SJCRH30 (cell line): ENCODE results near the gene RPL22. TPM values are rescaled to one million over a fixed set of nuclear protein-coding genes. Genes with fewer than 3 reads are reported as not detected.
A peak's percentile ranks its signal among the peaks of the same experiment; 100 is the strongest.

Experiments
- DNase-seq, 2 experiments: peaks; one replicate each; pipeline ENCODE4 v3.0.0-alpha.2; 2015 to 2020
- H3K27ac ChIP-seq: fragments of 250-450 bp; sonication (Bioruptor Pico); 2 replicates; pipeline ENCODE4 v1.5.1; 2020; ENCODE audit warnings: mild to moderate bottlenecking, moderate library complexity
- H3K27me3 ChIP-seq: fragments of 250-450 bp; sonication (Bioruptor Pico); 2 replicates; pipeline ENCODE4 v1.5.1; 2020; ENCODE audit warnings: mild to moderate bottlenecking, moderate library complexity
- H3K36me3 ChIP-seq: fragments of 250-450 bp; sonication (Bioruptor Pico); 2 replicates; pipeline ENCODE4 v1.5.1; 2020; ENCODE audit warnings: mild to moderate bottlenecking, moderate library complexity
- H3K4me1 ChIP-seq: fragments of 250-450 bp; sonication (Bioruptor Pico); 2 replicates; pipeline ENCODE4 v1.5.1; 2020; ENCODE audit warnings: mild to moderate bottlenecking, moderate library complexity
- H3K4me3 ChIP-seq: fragments of 250-450 bp; sonication (Bioruptor Pico); 2 replicates; pipeline ENCODE4 v1.5.1; 2020; ENCODE audit warnings: mild to moderate bottlenecking, moderate library complexity
- H3K9me3 ChIP-seq: fragments of 250-450 bp; sonication (Bioruptor Pico); replicated peaks from 2 replicates; pipeline ENCODE4 v1.5.1; 2020; ENCODE audit warnings: mild to moderate bottlenecking, moderate library complexity
- total RNA-seq: library from RNA; depleted of rRNA; stranded (reverse); fragments of >200 nt; shearing (Covaris generic); gene quantifications from 2 replicates; pipeline ENCODE4 v1.2.3, GENCODE V29; 2014

Gene RPL22
- total RNA-seq, 1 experiment from 2014 or later, result 680 TPM

GRCh38 chr1:6212193-6212959 lies 13.0 kb upstream of the RPL22 start:
- no peak for DNase-seq
- H3K4me1 ChIP-seq, result no peaks in the 10 kb centered on the region
- no peak overlapping the region for H3K4me3 ChIP-seq
- H3K9me3 ChIP-seq, result 0 out of 2 replicates have a peak, but pooled peaks cover 2% of the 10 kb centered on the region
- H3K27me3 ChIP-seq, result 0 out of 2 replicates have a peak, but pooled peaks cover 3% of the 10 kb centered on the region
- H3K36me3 ChIP-seq, result no peaks in the 10 kb centered on the region
- no peak overlapping the region for H3K27ac ChIP-seq

- no peak for DNase-seq
- 0 out of 2 replicates have a peak, but pooled peaks cover 3% of the 10 kb centered on the region for H3K27me3 ChIP-seq
- H3K9me3 ChIP-seq, result 0 out of 2 replicates have a peak, but pooled peaks cover 2% of the 10 kb centered on the region
- no peak overlapping the region for H3K4me3 ChIP-seq
- no peaks in the 10 kb centered on the region for H3K36me3 ChIP-seq
- H3K4me1 ChIP-seq, result no peaks in the 10 kb centered on the region
- no peak overlapping the region for H3K27ac ChIP-seq
Observed at GRCh38 chr1:6211731-6212130, 12.3 kb upstream of the RPL22 start.

DNA sequence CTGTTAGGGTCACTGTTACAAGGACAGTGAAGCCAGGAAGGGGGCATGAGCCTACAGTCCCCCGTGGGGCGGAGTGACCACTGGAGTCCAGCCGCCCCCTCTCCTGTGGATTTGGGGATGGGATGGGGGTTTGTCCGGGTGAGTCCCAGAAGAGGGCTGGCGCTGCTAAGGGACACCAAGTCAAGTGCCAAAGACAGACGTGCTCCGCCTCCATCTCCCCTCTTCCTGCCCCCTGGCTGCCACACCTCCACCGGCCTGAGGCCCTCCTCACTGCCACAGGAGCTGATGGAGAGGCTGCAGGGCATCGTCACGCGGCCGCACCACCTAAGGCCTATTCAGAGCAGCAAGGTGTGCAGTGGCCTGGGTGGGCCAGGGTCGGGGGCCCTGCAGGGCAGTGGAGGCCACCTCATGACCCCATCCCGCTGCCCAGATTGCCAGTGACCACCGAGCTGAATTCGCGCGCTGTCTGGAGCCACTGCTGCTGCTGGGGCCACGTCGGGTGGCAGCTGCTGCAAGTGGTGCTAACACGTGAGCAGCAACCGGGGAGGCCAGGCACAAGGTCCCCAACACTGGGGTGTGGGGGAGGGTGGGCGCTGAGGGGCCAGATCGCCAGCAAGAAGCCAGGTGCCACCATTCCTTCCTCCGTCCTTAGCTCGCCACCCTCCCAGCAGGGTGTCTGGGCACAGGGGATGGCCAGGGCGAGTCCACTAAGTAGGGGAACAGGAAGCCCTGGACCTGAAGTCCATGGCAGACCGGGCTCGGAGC lies 11.4 kb upstream of the RPL22 start:
- DNase-seq, result no peak
- H3K4me1 ChIP-seq, result no peaks in the 10 kb centered on the region
- 0 out of 2 replicates have a peak, but pooled peaks cover 3% of the 10 kb centered on the region for H3K27me3 ChIP-seq

DNA sequence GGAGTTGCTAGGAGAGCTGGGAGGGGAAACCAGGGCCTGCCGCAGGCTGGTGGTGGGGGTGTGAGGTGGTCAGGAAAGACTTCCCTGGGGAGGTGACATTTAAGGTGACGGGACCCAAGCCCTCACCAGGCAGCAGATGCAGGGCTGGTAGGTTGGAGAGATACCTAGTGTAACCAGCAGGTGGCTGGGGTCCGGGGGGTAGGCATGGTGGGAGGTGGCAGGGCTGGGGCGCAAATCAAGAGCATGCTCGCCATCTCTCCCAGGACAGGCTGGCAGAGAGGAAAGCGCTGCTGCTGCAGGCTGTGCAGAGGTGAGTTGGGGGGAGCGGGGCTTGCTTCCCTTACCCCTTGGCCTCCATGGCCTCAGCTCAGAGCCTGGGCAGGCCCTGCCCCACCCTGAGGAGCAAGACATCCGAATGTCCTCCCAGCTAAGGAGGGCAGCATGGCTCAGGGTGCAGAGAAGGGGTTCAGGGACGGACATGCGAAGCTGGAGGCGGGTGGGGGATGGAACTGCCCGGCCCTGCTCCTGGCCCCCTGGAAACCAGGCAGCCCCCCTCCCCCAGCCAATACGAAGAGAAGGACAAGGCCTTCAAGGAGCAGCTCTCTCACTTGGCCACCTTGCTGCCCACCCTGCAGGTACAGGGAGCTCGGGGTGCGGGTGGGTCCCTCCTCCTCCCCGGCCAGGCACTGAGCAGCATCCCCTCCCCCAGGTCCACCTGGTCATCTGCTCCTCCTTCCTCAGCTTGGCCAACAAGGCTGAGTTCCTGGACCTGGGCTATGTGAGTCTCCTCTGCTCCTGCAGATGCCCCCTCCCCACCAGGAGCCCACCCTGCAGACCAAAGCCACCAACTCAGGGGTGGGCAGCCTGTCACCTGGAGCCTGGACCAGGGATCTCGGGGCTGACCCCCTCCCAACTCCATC lies 10.5 kb upstream of the RPL22 start:
- 0 out of 2 replicates have a peak, but pooled peaks cover 2% of the 10 kb centered on the region for H3K9me3 ChIP-seq
- no peak for DNase-seq
- no peaks in the 10 kb centered on the region for H3K36me3 ChIP-seq
- H3K27me3 ChIP-seq, result 0 out of 2 replicates have a peak, but pooled peaks cover 3% of the 10 kb centered on the region
- no peak overlapping the region for H3K27ac ChIP-seq
- no peak overlapping the region for H3K4me3 ChIP-seq
- H3K4me1 ChIP-seq, result no peaks in the 10 kb centered on the region

More for the DNA sequence above, 11.4 kb upstream of the RPL22 start:
- 0 out of 2 replicates have a peak, but pooled peaks cover 2% of the 10 kb centered on the region for H3K9me3 ChIP-seq
- no peaks in the 10 kb centered on the region for H3K36me3 ChIP-seq
- no peak overlapping the region for H3K4me3 ChIP-seq
- H3K27ac ChIP-seq, result no peak overlapping the region

DNA sequence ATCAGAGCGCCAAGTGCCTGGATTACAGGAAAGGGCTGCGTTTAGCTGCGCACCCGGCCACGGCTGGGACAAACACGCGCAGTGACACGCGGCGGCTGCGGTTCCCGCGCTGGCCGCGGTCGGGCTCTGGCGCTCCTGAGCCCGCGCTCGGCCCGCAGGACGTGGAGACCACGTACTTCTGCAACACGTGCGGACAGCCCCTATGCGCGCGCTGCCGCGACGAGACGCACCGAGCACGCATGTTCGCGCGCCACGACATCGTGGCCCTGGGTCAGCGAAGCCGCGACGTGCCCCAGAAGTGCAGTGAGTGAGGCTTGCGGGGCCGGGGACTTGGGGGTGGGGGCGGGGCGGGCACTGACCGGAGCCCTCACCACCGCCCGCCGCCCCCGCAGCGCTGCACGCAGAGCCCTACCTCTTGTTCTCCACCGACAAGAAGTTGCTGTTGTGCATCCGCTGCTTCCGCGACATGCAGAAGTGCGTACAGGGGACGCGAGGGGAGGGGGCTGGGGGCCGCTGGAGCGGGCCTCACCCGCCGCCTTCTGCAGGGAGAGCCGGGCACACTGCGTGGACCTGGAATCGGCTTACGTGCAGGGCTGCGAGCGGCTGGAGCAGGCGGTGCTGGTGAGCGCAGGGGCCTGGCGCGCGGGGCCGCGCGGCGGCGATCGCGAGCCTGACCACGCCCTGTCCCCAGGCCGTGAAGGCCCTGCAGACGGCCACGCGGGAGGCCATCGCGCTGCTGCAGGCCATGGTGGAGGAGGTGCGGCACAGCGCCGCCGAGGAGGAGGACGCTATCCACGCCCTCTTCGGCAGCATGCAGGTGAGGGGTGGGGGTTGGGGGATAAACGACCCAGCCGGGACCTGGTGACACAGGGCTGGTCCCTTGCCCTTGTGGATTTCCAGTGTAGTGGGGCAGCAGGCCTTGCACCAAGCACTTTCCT lies 9.6 kb upstream of the RPL22 start:
- no peaks in the 10 kb centered on the region for H3K4me1 ChIP-seq
- H3K27me3 ChIP-seq, result 0 out of 2 replicates have a peak, but pooled peaks cover 3% of the 10 kb centered on the region
- DNase-seq, result no peak
- H3K4me3 ChIP-seq, result no peak overlapping the region
- no peak overlapping the region for H3K27ac ChIP-seq
- 0 out of 2 replicates have a peak, but pooled peaks cover 1% of the 10 kb centered on the region for H3K9me3 ChIP-seq
- no peaks in the 10 kb centered on the region for H3K36me3 ChIP-seq

DNA sequence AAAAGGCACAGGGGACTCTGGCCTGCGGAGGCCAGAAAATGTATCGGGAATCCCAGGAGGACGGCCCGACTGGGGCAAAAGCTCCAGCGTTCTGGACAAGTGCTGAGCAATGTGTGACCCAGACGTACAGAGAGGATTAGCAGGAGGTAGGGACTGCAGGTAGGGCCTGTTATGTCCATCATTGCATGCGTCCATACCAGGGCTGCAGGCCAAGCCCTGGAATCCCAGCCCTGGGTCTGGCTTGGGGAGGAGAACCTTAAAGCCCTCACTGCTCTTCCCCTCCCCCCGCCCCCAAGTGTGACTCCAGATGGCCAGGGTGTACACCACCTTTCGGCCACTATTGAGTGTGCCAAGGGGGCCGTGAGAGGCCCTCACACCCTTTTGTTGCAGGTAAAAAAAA lies 8.5 kb upstream of the RPL22 start:
- DNase-seq, result no peak
- H3K4me3 ChIP-seq, result no peak overlapping the region
- no peaks in the 10 kb centered on the region for H3K4me1 ChIP-seq
- H3K36me3 ChIP-seq, result no peaks in the 10 kb centered on the region
- H3K27me3 ChIP-seq, result no peaks in the 10 kb centered on the region
- no peak overlapping the region for H3K27ac ChIP-seq
- no peaks in the 10 kb centered on the region for H3K9me3 ChIP-seq

GRCh38 chr1:6207075-6207885 lies 7.9 kb upstream of the RPL22 start:
- Histone ChIP-seq H3K27me3 (no peaks in the 10 kb centered on the region), H3K27ac (no peak overlapping the region), H3K4me3 (no peak overlapping the region), H3K4me1 (no peaks in the 10 kb centered on the region), H3K9me3 (no peaks in the 10 kb centered on the region), H3K36me3 (no peaks in the 10 kb centered on the region)
- DNase-seq, result no peak

- no peak overlapping the region for H3K27ac ChIP-seq
- no peaks in the 10 kb centered on the region for H3K27me3 ChIP-seq
- H3K9me3 ChIP-seq, result no peaks in the 10 kb centered on the region
- DNase-seq, result no peak
- no peaks in the 10 kb centered on the region for H3K4me1 ChIP-seq
- H3K4me3 ChIP-seq, result no peak overlapping the region
- no peaks in the 10 kb centered on the region for H3K36me3 ChIP-seq
Observed at GRCh38 chr1:6206520-6206855, 7.1 kb upstream of the RPL22 start.

DNA sequence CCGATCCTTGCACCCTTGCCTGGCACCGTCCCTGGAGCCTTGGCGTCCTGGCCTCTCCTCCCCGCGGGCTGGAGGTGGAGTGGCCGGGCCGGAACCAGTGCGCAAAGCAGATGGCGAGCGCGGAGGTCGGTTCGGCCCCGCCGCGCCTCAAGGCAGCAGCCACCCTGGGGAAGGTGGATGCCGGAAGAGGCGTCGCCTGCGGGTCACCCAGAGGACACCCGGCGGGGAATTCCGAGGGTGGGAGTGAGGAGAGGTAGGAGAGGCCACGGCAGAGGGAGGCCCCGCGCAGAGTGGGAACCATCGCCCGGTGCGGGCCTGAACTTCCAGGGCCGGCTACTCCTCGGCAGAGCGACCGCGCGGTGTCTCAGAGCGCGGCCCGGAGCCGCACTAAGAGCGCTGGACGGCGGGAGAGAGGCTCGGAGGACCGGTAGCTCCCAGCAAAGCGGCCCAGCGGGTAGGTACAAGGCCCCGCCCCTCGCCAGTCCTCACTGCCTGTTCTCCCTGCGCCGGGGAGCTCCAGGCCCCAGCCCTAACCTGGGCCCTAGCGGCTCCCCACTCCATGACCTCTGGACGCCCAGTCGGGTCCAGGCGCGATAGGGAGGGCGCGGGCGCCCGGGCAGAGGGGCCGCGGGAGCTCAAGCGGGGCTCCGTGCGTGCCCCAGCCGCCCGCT lies 6.6 kb upstream of the RPL22 start, which contains the start of gene RNF207:
Gene RNF207 (plus strand): TSS at position 271 of the 671 bp plus-strand sequence. CDS start 417 bp downstream, outside the sequence.
- Histone ChIP-seq H3K27ac (no peak within 1 kb of the TSS), H3K9me3 (no peaks in the 10 kb centered on the region), H3K36me3 (no peaks in the 10 kb centered on the region), H3K4me3 (peak within 1 kb of the TSS; percentile 4; the same call in 1 of the 2 replicates), H3K27me3 (no peaks in the 10 kb centered on the region), H3K4me1 (no peaks in the 10 kb centered on the region)
- DNase-seq, result no peak

GRCh38 chr1:6202256-6202655 lies 2.9 kb upstream of the RPL22 start:
- Histone ChIP-seq H3K4me1 (peaks cover 7% of the 10 kb centered on the region), H3K4me3 (no peak overlapping the region), H3K27ac (no peak overlapping the region), H3K9me3 (no peaks in the 10 kb centered on the region), H3K27me3 (no peaks in the 10 kb centered on the region), H3K36me3 (peaks cover 14% of the 10 kb centered on the region)
- no peak for DNase-seq

DNA sequence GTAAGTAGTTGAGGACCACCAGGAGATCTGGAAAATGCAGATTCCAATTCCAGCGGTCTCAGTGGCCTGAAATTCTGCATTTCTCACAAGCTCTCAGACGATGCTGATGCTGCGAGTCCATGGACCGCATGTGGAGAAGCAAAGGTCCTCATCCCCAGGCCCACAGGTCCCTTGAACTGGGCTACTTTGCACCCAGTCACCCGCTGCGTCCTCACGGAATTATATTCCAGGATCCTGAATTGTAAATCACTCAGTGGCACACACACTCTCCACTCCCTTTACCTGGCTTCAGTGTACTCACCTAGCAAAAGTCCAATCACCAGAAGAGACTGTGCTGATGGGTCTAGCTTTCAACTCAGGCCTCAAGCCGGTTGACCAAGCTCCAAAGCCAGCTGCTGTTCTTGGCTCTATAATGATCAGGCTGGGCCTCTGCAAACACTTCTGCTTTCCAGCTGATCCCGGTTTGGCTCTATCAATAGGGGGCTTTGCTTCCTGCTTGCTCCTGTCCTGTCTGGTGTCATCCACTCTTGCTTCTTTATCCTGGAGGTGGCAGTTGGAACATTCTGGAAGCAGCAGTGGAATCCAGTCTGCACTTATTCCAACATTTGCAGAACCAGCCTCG lies 904 bp upstream of the RPL22 start:
- Histone ChIP-seq H3K4me1 (peaks cover 7% of the 10 kb centered on the region), H3K27me3 (no peaks in the 10 kb centered on the region), H3K36me3 (peaks cover 33% of the 10 kb centered on the region), H3K27ac (peak overlapping the region; percentile 86), H3K9me3 (no peaks in the 10 kb centered on the region), H3K4me3 (peak overlapping the region; percentile 95)
- peak; percentile 38 to 49 for DNase-seq

DNA sequence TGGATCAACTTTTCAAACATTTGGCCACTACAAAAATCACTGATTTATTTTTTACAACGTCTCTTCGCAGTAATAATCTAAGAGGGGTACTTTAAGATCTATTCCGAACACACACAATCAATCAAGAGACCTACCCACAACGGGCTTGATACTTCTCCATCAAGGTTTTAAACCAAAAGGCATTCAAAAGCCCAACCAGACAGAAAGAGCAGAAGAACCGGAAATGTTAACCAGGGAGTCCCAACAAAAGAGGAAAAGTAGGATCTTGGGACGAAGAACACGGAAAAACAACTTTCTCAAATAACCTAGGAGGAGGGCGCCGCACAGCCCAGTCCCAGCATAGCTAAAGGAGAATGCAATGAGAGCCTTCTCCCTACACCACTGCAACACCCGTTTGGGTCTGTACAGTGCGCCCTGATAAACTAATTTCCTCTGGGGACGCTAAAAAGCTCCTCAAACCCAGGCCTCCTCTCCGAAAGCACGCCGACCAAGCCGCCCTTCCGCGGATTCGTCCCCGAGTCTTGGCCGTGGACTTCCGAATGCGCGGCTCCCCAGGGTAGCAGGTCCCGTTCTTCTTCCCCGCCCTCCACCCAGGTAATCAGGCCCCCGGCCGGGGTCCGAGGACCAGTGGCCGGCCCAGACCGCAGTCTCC lies 623 bp downstream of the RPL22 start:
- Histone ChIP-seq H3K27me3 (no peaks in the 10 kb centered on the region), H3K36me3 (peaks cover 49% of the 10 kb centered on the region), H3K9me3 (no peaks in the 10 kb centered on the region), H3K27ac (peak overlapping the region; percentile 86), H3K4me1 (peaks cover 7% of the 10 kb centered on the region), H3K4me3 (peak overlapping the region; percentile 95)
- DNase-seq, result no peak
